ENCODE measurements around the gene SH3RF1. TPM values are rescaled to one million over a fixed set of nuclear protein-coding genes. Genes with fewer than 3 reads are reported as not detected.

SH3RF1 gene
- total RNA-seq, 2 donors from 2014 or later, result 17.1 to 17.4 TPM

GRCh38 chr4:169245061-169245460 lies 25.7 kb downstream of the SH3RF1 start:
- Histone ChIP-seq H3K27me3 (no peaks in the 10 kb centered on the region), H3K4me1 (peaks cover 33% of the 10 kb centered on the region), H3K27ac (no peak overlapping the region), H3K9me3 (no peaks in the 10 kb centered on the region), H3K4me3 (no peak overlapping the region), H3K36me3 (replicated peaks in 1 of 2; ENCODE audit: insufficient read depth in 1 of 2, low read depth in 2 of 2) (no peaks in the 10 kb centered on the region)
- no peak for DNase-seq
- no peak for TF ChIP-seq CTCF (IDR thresholded peaks at IDR 0.05)
- TF ChIP-seq POLR2A (IDR thresholded peaks at IDR 0.05), result no peak
- intact Hi-C loops (cut with DNase I), result no loop called here
- 65 to 82% methylated on average over 2 of the region's 2 CpGs for WGBS, 2 donors
- no peak for ATAC-seq

DNA sequence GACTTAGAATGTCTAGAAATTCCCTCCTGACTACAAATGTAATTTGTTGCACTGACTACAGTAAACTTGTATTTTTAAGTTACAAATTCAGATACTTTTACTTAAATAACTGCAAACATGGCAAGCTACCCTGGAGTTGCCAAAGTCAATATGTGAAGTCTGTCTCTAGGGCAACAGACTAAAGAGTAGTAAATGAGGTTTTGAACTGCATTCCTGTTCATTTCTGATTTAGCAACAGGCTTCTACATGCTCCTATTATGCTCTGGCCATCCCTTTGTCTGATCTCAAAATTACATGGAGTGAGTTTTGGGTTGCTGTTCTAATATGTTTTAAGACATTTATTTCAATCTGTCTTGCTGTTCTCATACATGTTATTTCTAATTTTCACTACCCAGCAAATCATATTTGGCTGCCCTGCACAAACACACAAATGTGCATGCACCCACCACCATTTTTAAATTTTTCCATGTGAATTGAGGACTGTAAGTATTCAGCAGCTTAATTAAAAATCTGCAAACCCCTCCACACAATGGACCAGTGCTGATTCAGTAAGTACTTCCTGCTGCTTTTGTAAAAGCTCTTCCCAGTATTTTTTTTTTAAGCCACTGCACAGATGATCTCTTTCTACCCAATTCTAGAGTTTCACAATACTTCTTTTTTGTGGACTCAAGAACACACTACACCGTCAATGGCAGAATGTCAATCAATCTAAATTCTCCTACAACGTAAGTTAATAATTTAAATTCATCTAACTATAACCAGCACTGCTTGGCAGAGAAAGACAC lies 26.7 kb downstream of the SH3RF1 start:
- H3K27me3 ChIP-seq, result no peaks in the 10 kb centered on the region
- no peaks in the 10 kb centered on the region for H3K36me3 ChIP-seq (replicated peaks in 1 of 2; ENCODE audit: insufficient read depth in 1 of 2, low read depth in 2 of 2)
- H3K4me1 ChIP-seq, result peaks cover 30% of the 10 kb centered on the region
- H3K27ac ChIP-seq, result peak overlapping the region in 1 of 4 donors; percentile 3
- intact Hi-C loops (cut with DNase I), result no loop called here
- no peak overlapping the region for H3K4me3 ChIP-seq
- ATAC-seq (peak; percentile 88), DNase-seq (no peak)
- TF ChIP-seq POLR2A (IDR thresholded peaks at IDR 0.05), result no peak
- no peak for TF ChIP-seq CTCF (IDR thresholded peaks at IDR 0.05)
- 27 to 44% methylated on average over 2 of the region's 2 CpGs for WGBS, 2 donors
- no peaks in the 10 kb centered on the region for H3K9me3 ChIP-seq

- TF ChIP-seq POLR2A (IDR thresholded peaks at IDR 0.05) (no peak), CTCF (IDR thresholded peaks at IDR 0.05) (no peak)
- Histone ChIP-seq H3K9me3 (no peaks in the 10 kb centered on the region), H3K4me1 (peaks cover 48% of the 10 kb centered on the region), H3K4me3 (no peak overlapping the region), H3K36me3 (replicated peaks in 1 of 2; ENCODE audit: insufficient read depth in 1 of 2, low read depth in 2 of 2) (no peaks in the 10 kb centered on the region), H3K27ac (peak overlapping the region in 1 of 4 donors; percentile 11), H3K27me3 (no peaks in the 10 kb centered on the region)
- ATAC-seq, result no peak
- intact Hi-C loops (cut with DNase I), result no loop called here
- WGBS, 2 donors, result 53% methylated on average over 2 of the region's 2 CpGs
- DNase-seq, result no peak
Measured at GRCh38 chr4:169241464-169241863, 29.3 kb downstream of the SH3RF1 start.

DNA sequence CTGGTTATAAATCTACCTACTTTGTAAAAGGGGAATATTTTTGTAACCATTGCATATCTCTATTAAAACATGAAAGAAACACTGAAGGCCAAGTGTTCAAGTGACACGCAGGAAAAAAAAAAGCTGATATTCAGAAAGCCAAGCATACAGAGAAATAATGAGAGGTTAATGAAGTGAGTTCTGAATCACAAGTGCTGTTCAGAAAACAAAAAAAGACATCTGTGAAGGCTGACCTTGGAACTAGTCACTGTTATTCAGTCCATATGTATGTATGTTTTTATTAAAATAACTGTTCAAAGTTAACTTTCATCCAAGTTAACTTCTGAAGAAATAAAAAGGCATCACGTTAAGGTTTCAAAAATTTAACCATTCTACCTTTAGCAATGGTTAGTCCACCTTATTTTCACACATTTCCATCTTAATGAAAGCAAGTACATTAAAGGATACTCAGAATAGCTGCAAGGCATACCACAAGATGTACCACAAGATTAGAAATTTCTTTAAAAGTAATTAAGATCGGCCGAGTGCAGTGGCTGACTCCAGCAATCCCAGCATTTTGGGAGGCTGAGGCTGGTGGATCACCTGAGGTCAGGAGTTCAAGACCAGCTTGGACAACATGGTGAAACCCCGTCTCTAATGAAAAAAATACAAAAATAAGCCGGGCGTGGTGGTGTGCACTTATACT lies 31.4 kb downstream of the SH3RF1 start:
- no peaks in the 10 kb centered on the region for H3K9me3 ChIP-seq
- H3K4me1 ChIP-seq, result peaks cover 47% of the 10 kb centered on the region
- 75 to 81% methylated on average over 7 of the region's 7 CpGs for WGBS, 2 donors
- no peak for TF ChIP-seq POLR2A (IDR thresholded peaks at IDR 0.05)
- intact Hi-C loops (cut with DNase I), result no loop called here
- ATAC-seq (no peak), DNase-seq (no peak)
- no peaks in the 10 kb centered on the region for H3K36me3 ChIP-seq (replicated peaks in 1 of 2; ENCODE audit: insufficient read depth in 1 of 2, low read depth in 2 of 2)
- no peak overlapping the region for H3K4me3 ChIP-seq
- no peak overlapping the region for H3K27ac ChIP-seq
- no peaks in the 10 kb centered on the region for H3K27me3 ChIP-seq

- TF ChIP-seq CTCF (IDR thresholded peaks at IDR 0.05) (no peak), POLR2A (IDR thresholded peaks at IDR 0.05) (no peak)
- Histone ChIP-seq H3K27me3 (no peaks in the 10 kb centered on the region), H3K9me3 (no peaks in the 10 kb centered on the region), H3K27ac (no peak overlapping the region), H3K4me1 (peaks cover 43% of the 10 kb centered on the region), H3K36me3 (replicated peaks in 1 of 2; ENCODE audit: insufficient read depth in 1 of 2, low read depth in 2 of 2) (no peaks in the 10 kb centered on the region), H3K4me3 (no peak overlapping the region)
- ATAC-seq (peak; percentile 50), DNase-seq (peak in 2 of 4 donors; percentile 16 to 30)
- 29% methylated on average over 1 of the region's 1 CpG for WGBS, 2 donors
- intact Hi-C loops (cut with DNase I), result no loop called here
Measured at GRCh38 chr4:169238445-169238844, 32.3 kb downstream of the SH3RF1 start.

Data from body of pancreas (tissue), 4 donors.